HUES6 (cell line): ENCODE results near the gene TOM1L2.

Source experiments
- H3K27ac ChIP-seq: 2 replicates; pipeline ENCODE4 v1.7.0; 2013; ENCODE audit warnings: low read depth, mild to moderate bottlenecking, low read length, inconsistent platforms
- H3K27me3 ChIP-seq: 2 replicates; pipeline ENCODE4 v1.6.1; 2013; ENCODE audit warnings: low read length; ENCODE audit not compliant: control insufficient read depth, insufficient read depth
- H3K36me3 ChIP-seq: 2 replicates; pipeline ENCODE4 v1.6.1; 2013; ENCODE audit warnings: low read length; ENCODE audit not compliant: control insufficient read depth, insufficient read depth
- H3K4me1 ChIP-seq: 2 replicates; pipeline ENCODE4 v1.6.1; 2013; ENCODE audit warnings: low read length; ENCODE audit not compliant: control insufficient read depth, insufficient read depth
- H3K4me3 ChIP-seq: 2 replicates; pipeline ENCODE4 v1.5.1; 2013; ENCODE audit warnings: low read depth, low read length
- H3K9ac ChIP-seq: one replicate; pipeline ENCODE4 v1.6.1; 2013; ENCODE audit warnings: mild to moderate bottlenecking, low read length
- H3K9me3 ChIP-seq: 2 replicates; pipeline ENCODE4 v1.6.1; 2013; ENCODE audit warnings: low read depth, low read length; ENCODE audit not compliant: control insufficient read depth, insufficient read depth

The TOM1L2 gene

GRCh38 chr17:17796787-17797061, 175.5 kb downstream of the TOM1L2 start:
- H3K36me3 ChIP-seq, result no peaks in the 10 kb centered on the region

GRCh38 chr17:17795946-17796786, 176.0 kb downstream of the TOM1L2 start:
- H3K9ac ChIP-seq, result no peak overlapping the region
- no peaks in the 10 kb centered on the region for H3K36me3 ChIP-seq
- H3K27me3 ChIP-seq, result peaks cover 27% of the 10 kb centered on the region
- H3K9me3 ChIP-seq, result no peaks in the 10 kb centered on the region
- no peak overlapping the region for H3K4me3 ChIP-seq
- peaks cover 29% of the 10 kb centered on the region for H3K4me1 ChIP-seq
- H3K27ac ChIP-seq, result no peak overlapping the region

More at GRCh38 chr17:17796787-17797061, 175.5 kb downstream of the TOM1L2 start:
- peaks cover 26% of the 10 kb centered on the region for H3K4me1 ChIP-seq
- no peak overlapping the region for H3K4me3 ChIP-seq
- H3K9me3 ChIP-seq, result no peaks in the 10 kb centered on the region
- H3K9ac ChIP-seq, result no peak overlapping the region
- peaks cover 22% of the 10 kb centered on the region for H3K27me3 ChIP-seq
- no peak overlapping the region for H3K27ac ChIP-seq

GRCh38 chr17:17795296-17795695, 176.9 kb downstream of the TOM1L2 start:
- H3K27ac ChIP-seq, result no peak overlapping the region
- no peak overlapping the region for H3K9ac ChIP-seq
- H3K9me3 ChIP-seq, result no peaks in the 10 kb centered on the region
- H3K27me3 ChIP-seq, result peaks cover 34% of the 10 kb centered on the region
- H3K36me3 ChIP-seq, result no peaks in the 10 kb centered on the region
- H3K4me3 ChIP-seq, result no peak overlapping the region
- H3K4me1 ChIP-seq, result peaks cover 34% of the 10 kb centered on the region

GRCh38 chr17:17794382-17794781, 177.8 kb downstream of the TOM1L2 start:
- Histone ChIP-seq H3K9me3 (no peaks in the 10 kb centered on the region), H3K27ac (no peak overlapping the region), H3K9ac (no peak overlapping the region), H3K36me3 (no peaks in the 10 kb centered on the region), H3K27me3 (peaks cover 34% of the 10 kb centered on the region), H3K4me3 (no peak overlapping the region), H3K4me1 (peaks cover 36% of the 10 kb centered on the region)
